GM21367 (cell line): ENCODE data around the gene OR4D6.
A peak's percentile ranks its signal among the peaks of the same experiment; 100 is the strongest.
"Not testable (repeated sequence)": the region's sequence is repeated elsewhere in the genome, so short reads cannot be mapped to it uniquely, and the experiment has no call there.

Experiments
- ATAC-seq: cut with Tn5 transposase; IDR thresholded peaks from one replicate; pipeline ENCODE4 v1.9.1; 2021; ENCODE audit not compliant: unreplicated experiment

The OR4D6 gene

GRCh38 chr11:59456661-59457060 lies at the start of gene OR4D6:
OR4D6 (plus strand) TSS chr11:59456961; CDS start chr11:59456961, 0 bp downstream.
- no peak for ATAC-seq

DNA sequence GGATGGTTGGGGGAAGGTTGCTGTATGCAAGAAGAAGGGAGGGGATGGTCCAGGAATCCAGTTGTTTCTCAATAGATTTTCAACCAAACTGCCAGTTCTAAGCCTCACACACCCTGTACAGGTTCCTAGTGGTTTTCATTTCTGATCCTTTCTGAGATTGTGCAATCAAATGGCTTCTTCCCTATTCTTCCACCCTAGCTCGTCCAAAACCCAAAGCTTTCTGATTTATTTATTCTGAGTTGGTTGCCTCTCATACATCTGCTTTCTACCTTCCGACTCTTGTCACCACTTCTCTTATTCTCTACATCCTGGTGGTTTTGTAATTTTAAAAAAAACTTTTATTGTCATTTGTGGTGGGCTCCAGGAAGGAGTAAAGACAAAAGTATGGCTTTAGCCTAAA lies 43.1 kb upstream of the OR4D6 start:
- no peak for ATAC-seq

- no peak for ATAC-seq
Observed at GRCh38 chr11:59415111-59415510, 41.6 kb upstream of the OR4D6 start.

GRCh38 chr11:59416613-59417012 lies 40.1 kb upstream of the OR4D6 start:
- no peak for ATAC-seq

DNA sequence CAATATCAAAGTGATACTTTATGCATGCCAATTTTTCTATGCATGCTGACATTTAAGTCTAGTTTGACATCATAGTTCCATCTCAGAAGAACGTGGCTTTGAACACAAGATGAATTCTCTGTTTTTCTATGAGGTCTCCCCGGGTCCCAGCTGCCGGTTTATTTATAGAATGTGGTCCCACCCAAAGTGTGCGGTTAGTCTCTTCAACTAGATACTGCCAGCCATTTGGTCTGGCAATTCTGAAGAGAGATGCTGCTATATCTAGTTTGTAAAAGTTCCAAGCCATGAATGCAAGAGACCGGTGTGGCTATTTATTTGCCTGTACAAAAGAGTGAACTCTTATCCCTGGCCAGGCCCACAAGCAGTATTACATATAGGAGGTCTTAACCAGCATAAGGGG lies 39.7 kb upstream of the OR4D6 start:
- ATAC-seq: no peak

DNA sequence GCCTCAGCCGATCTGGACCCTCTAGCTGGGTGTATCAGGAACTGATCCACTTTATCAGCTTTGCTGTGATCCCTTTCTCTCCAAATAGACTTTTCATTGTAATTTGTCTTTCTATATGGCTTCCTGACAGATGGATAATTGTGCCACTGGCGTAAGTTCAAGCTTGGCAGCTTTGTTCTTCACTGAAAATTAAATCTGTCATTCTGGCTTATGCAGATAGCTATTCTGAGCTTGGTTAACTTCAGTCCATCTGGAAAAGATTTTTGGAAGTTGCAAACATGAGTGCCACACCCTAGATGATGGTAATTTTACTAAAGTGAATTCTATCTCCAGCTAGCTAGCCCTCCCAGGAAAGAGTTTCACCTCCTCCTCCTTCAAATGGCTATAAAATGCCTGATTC lies 38.6 kb upstream of the OR4D6 start:
- no peak for ATAC-seq

- ATAC-seq: no peak
Observed at GRCh38 chr11:59423835-59424234, 32.9 kb upstream of the OR4D6 start.

DNA sequence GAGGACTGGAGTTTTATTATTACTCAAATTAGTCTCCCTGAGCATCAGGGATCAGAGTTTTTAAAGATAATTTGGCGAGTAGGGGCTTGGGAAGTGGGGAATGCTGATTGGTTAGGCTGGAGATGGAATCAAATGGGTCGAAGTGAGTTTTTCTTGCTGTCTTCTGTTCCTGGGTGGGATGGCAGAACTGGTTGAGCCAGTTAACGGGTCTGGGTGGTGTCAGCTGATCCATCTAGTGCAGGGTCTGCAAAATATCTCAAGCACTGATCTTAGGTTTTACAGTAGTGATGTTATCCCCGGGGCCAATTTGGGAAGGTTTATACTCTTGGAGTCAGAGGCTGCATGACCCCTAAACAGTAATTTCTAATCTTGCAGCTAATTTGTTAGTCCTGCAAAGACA lies 31.6 kb upstream of the OR4D6 start:
- ATAC-seq: no peak

- ATAC-seq: no peak
Observed at GRCh38 chr11:59426361-59427067, 30.2 kb upstream of the OR4D6 start, which contains the start of gene OR5A2. OR5A2 (minus strand) TSS chr11:59426413; CDS start chr11:59422953, 3,460 bp downstream.

DNA sequence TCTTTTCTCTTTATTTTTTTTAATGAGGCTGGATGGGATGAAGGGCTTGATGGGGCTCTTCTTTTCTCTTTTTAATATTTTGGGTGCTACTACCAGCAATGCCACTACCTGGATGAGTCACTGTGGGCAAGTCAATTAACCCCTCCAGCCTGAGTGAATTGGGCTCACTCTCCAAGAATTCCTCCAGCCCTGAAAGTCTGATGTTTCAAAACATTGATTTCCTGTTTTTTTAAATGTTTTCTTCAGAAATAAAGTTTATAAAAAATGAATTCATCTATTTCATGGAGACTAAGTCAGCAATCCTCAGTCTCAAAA lies 29.7 kb upstream of the OR4D6 start:
- no peak for ATAC-seq

GRCh38 chr11:59429924-59430516 lies 26.7 kb upstream of the OR4D6 start:
- ATAC-seq: peak; percentile 88

GRCh38 chr11:59436169-59436568 lies 20.6 kb upstream of the OR4D6 start, which contains the start of gene OR5A1:
OR5A1 (plus strand) TSS chr11:59436469; CDS start chr11:59443169, 6,700 bp downstream.
- no peak for ATAC-seq

DNA sequence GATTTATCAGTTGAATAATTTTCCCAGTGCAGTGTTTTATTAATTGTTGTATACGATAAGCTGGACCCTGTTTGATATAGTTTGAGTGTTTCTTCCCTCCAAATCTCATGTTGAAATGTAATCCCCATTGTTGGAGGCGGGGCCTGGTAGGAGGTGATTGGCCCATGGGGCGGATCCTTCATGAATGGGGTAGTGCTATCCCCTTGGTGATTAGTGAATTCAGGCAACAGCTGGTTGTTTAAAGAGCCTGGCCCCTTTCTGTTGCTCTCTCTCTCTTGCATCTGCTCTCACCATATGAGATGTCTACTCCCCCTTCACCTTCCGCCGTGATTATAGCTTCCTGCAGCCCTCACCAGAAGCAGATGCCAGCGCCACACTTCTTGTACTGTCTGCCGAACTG lies 19.0 kb upstream of the OR4D6 start:
- ATAC-seq: no peak

GRCh38 chr11:59445624-59446023 lies 11.1 kb upstream of the OR4D6 start:
- not testable (repeated sequence) for ATAC-seq

- no peak for ATAC-seq
Observed at GRCh38 chr11:59448484-59448883, 8.3 kb upstream of the OR4D6 start.

- ATAC-seq: no peak
Observed at GRCh38 chr11:59459916-59460315, 3.2 kb downstream of the OR4D6 start.

GRCh38 chr11:59463190-59463641 lies 6.5 kb downstream of the OR4D6 start:
- ATAC-seq: no peak

DNA sequence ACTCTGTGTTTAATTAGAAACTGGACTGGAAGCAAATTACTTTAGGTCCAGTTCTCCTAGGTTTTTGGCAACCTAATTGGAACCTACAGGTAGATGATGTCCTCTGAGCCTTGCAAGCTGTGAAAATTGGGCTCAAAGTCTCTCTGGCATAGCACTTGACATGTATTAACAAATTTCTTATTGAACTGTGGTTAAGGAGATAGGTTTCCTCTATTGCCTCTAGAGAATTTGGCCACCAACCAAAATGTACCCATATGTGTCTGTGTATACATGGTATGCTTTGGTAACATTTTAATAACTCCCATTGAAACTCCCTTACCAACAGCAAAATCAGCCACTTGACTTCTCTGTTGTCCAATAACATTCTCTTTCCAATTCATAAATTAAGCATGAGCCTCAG lies 16.3 kb downstream of the OR4D6 start, which contains the start of gene OR4D10:
TSS of gene OR4D10 (plus strand) at position 301 of the 400 bp plus-strand sequence. CDS start 4,115 bp downstream, outside the sequence.
- ATAC-seq: no peak

- no peak for ATAC-seq
Observed at GRCh38 chr11:59475176-59475575, 18.4 kb downstream of the OR4D6 start.

DNA sequence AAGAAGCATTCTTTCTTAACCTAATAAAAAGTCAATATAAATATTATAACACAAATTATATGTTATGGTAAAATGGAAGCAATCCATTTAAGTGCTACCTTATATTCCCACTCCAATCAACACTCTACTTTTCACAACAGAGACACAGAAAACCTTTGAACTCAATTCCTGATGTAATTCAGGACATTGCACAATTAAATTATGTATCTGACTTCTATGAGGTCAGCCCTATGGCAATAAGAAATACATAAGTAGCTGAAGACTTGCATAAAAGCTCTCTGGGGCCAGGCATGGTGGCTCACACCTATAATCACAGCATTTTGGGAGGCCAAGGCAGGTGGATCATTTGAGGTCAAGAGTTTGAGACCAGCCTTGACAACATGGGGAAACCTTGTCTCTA lies 23.1 kb downstream of the OR4D6 start:
- no peak for ATAC-seq

DNA sequence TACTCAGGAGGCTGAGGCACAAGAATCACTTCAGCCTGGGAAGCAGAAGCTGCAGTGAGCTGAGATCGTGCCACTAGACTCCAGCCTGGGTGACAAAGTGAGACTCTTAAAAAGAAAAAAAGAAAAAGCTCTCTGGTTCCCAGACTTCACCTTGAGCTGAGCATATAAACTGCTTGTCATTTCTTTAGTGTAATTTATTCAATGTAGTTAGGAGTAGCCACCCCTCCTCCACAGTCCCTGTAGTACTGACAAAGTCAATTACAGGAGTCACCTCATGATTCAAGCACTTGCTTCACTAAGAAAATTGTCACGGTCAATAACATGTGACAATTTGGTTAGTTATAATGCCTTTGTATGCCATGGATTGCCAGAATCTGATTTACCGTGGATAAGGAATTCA lies 23.6 kb downstream of the OR4D6 start:
- no peak for ATAC-seq

GRCh38 chr11:59501931-59502330 lies 45.2 kb downstream of the OR4D6 start:
- ATAC-seq: no peak

DNA sequence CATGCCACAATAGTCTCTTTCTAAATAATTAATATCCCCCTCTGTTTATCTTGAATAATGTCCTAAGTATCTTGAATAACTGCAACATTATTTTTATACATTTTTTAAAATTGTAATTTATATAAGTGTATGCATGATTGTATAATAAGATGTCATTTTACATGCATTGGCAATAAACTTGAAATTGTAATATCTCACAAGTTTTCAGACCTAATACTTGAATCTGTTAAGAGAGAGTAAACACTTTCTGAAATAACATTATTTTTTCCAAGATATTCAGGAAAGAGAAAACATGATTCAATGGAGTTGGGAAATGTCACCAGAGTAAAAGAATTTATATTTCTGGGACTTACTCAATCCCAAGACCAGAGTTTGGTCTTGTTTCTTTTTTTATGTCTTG lies 46.5 kb downstream of the OR4D6 start, which contains the start of gene OR4D11:
TSS of gene OR4D11 (plus strand) at position 301 of the 400 bp plus-strand sequence. CDS start at position 301, 0 bp downstream.
- ATAC-seq: no peak
